WTC11 (cell line): ENCODE results near the gene ZBTB7C. TPM values are rescaled to one million over a fixed set of nuclear protein-coding genes. Genes with fewer than 3 reads are reported as not detected.

Experiments used
- ATAC-seq: fragments of 200-7000 bp; cut with Tn5 transposase; 2 replicates; pipeline ENCODE4 v1.10.0; 2021; ENCODE audit warnings: mild to moderate bottlenecking, moderate library complexity
- CTCF ChIA-PET: fragments of 300-600 bp; sonication (Branson Sonifier 250); formaldehyde crosslinking; loops from one replicate; lab custom pipeline; 2021; ENCODE audit warnings: antibody characterized with exemption; lab: Charles Lee
- POLR2A ChIA-PET: fragments of 350-600 bp; sonication (Branson Sonifier 250); formaldehyde crosslinking; loops from one replicate; lab custom pipeline; 2021; ENCODE audit warnings: antibody characterized with exemption; lab: Charles Lee
- DNase-seq: peaks from one replicate; pipeline ENCODE4 v3.0.0; 2021; ENCODE audit warnings: low spot score
- H3K27ac Mint-ChIP-seq: 2 replicates; pipeline ENCODE4 v1.8.0; 2021; ENCODE audit warnings: mixed read lengths
- H3K27me3 Mint-ChIP-seq: 2 replicates; pipeline ENCODE4 v1.8.0; 2021; ENCODE audit warnings: low read depth, mild to moderate bottlenecking, moderate library complexity, mixed read lengths
- H3K36me3 Mint-ChIP-seq: 2 replicates; pipeline ENCODE4 v1.8.0; 2021; ENCODE audit warnings: mixed read lengths
- H3K4me1 Mint-ChIP-seq: 2 replicates; pipeline ENCODE4 v1.8.0; 2022; ENCODE audit warnings: mixed read lengths
- H3K4me3 Mint-ChIP-seq: 2 replicates; pipeline ENCODE4 v1.8.0; 2021; ENCODE audit warnings: mild to moderate bottlenecking, moderate library complexity, mixed read lengths
- H3K9me3 Mint-ChIP-seq: 2 replicates; pipeline ENCODE4 v1.8.0; 2021; ENCODE audit warnings: mixed read lengths
- AR ChIP-seq: fragments of 250-450 bp; sonication (Bioruptor Pico); IDR thresholded peaks from 2 replicates; pipeline ENCODE4 v1.9.0; 2021; ENCODE audit warnings: mild to moderate bottlenecking
- ATF6 ChIP-seq: sonication (generic); formaldehyde crosslinking; IDR thresholded peaks from 2 replicates; pipeline ENCODE4 v1.8.1; 2023; ENCODE audit warnings: mild to moderate bottlenecking, missing genetic modification reagents
- CREB1 ChIP-seq: sonication (generic); formaldehyde crosslinking; IDR thresholded peaks from 2 replicates; pipeline ENCODE4 v1.8.0; 2023; ENCODE audit warnings: mild to moderate bottlenecking, missing genetic modification reagents
- E2F5 ChIP-seq: sonication (generic); formaldehyde crosslinking; IDR thresholded peaks from 2 replicates; pipeline ENCODE4 v1.8.1; 2022; ENCODE audit warnings: mild to moderate bottlenecking, moderate library complexity, missing genetic modification reagents
- ETV6 ChIP-seq: sonication (generic); formaldehyde crosslinking; IDR thresholded peaks from 2 replicates; pipeline ENCODE4 v1.8.1; 2022; ENCODE audit warnings: mild to moderate bottlenecking, missing genetic modification reagents
- FOXP1 ChIP-seq: sonication (generic); formaldehyde crosslinking; IDR thresholded peaks from 2 replicates; pipeline ENCODE4 v1.8.0; 2022; ENCODE audit warnings: missing genetic modification reagents, mild to moderate bottlenecking, moderate library complexity, borderline replicate concordance
- FOXP4 ChIP-seq: sonication (generic); formaldehyde crosslinking; IDR thresholded peaks from 2 replicates; pipeline ENCODE4 v1.8.0; 2022; ENCODE audit warnings: mild to moderate bottlenecking, missing genetic modification reagents
- HMGA2 ChIP-seq: fragments of 250-450 bp; sonication (Bioruptor Pico); IDR thresholded peaks from 2 replicates; pipeline ENCODE4 v1.4.0; 2021; ENCODE audit warnings: mild to moderate bottlenecking, moderate library complexity
- MXD4 ChIP-seq: fragments of 250-450 bp; sonication (Bioruptor Pico); IDR thresholded peaks from 2 replicates; pipeline ENCODE4 v1.8.0; 2021; ENCODE audit warnings: mild to moderate bottlenecking, moderate library complexity, borderline replicate concordance
- NFYB ChIP-seq: sonication (generic); formaldehyde crosslinking; conservative IDR thresholded peaks from 2 replicates; pipeline ENCODE4 v1.8.0; 2022; ENCODE audit warnings: low read depth, missing genetic modification reagents
- NR1H2 ChIP-seq: sonication (generic); formaldehyde crosslinking; IDR thresholded peaks from 2 replicates; pipeline ENCODE4 v1.9.0; 2021; ENCODE audit warnings: mild to moderate bottlenecking, moderate library complexity, missing genetic modification reagents
- RORB ChIP-seq: fragments of 250-450 bp; sonication (Bioruptor Pico); IDR thresholded peaks from 2 replicates; pipeline ENCODE4 v1.9.0; 2021; ENCODE audit warnings: mild to moderate bottlenecking
- TP53 ChIP-seq: sonication (generic); formaldehyde crosslinking; IDR thresholded peaks from 2 replicates; pipeline ENCODE4 v1.8.1; 2023; ENCODE audit warnings: mild to moderate bottlenecking, missing genetic modification reagents
- ZNF121 ChIP-seq: sonication (generic); formaldehyde crosslinking; IDR thresholded peaks from 2 replicates; pipeline ENCODE4 v1.8.0; 2023; ENCODE audit warnings: missing genetic modification reagents
- ZNF232 ChIP-seq: sonication (generic); formaldehyde crosslinking; IDR thresholded peaks from 2 replicates; pipeline ENCODE4 v1.8.0; 2022; ENCODE audit warnings: mild to moderate bottlenecking, missing genetic modification reagents
- ZNF317 ChIP-seq: sonication (generic); formaldehyde crosslinking; IDR thresholded peaks from 2 replicates; pipeline ENCODE4 v1.8.1; 2023; ENCODE audit warnings: low read depth, mild to moderate bottlenecking, moderate library complexity, missing genetic modification reagents, borderline replicate concordance
- ZNF512 ChIP-seq: sonication (generic); formaldehyde crosslinking; IDR thresholded peaks from 2 replicates; pipeline ENCODE4 v1.8.1; 2022; ENCODE audit warnings: missing genetic modification reagents, borderline replicate concordance
- ZSCAN18 ChIP-seq: fragments of 250-450 bp; sonication (Bioruptor Pico); IDR thresholded peaks from 2 replicates; pipeline ENCODE4 v2.1.2; 2022; ENCODE audit warnings: mild to moderate bottlenecking, moderate library complexity
- total RNA-seq: library from RNA; stranded (reverse); gene quantifications from 3 replicates; pipeline ENCODE4 v1.2.3, GENCODE V29; 2021

ZBTB7C gene
- total RNA-seq, 1 experiment from 2014 or later = 0.48 TPM

- peaks cover 12% of the 10 kb centered on the region for H3K36me3 Mint-ChIP-seq
- peaks cover 5% of the 10 kb centered on the region for H3K27me3 Mint-ChIP-seq
- no peak overlapping the region for H3K27ac Mint-ChIP-seq
- DNase-seq (no peak), ATAC-seq (no peak)
- ChIA-PET CTCF (interaction anchor here (1.0 to 1.3 kb wide), 2 partner anchors 179 to 229 kb away, joined by 3 to 4 read pairs; no protein-coding TSS in a partner anchor), POLR2A (interaction anchor here (0.5 kb wide), 1 partner anchor 229 kb away, joined by 3 read pairs; no protein-coding TSS in a partner anchor)
- no peak overlapping the region for H3K4me3 Mint-ChIP-seq
- no peak for TF ChIP-seq NFYB (CRISPR knock-in tag)
- TF ChIP-seq AR (CRISPR knock-in tag) = no peak
- TF ChIP-seq ZNF512 (CRISPR knock-in tag) = no peak
- no peak for TF ChIP-seq ZSCAN18 (CRISPR knock-in tag)
- TF ChIP-seq ZNF317 = no peak
- no peak for TF ChIP-seq HMGA2 (CRISPR knock-in tag)
- no peak for TF ChIP-seq CREB1 (CRISPR knock-in tag)
- no peak for TF ChIP-seq ETV6 (CRISPR knock-in tag)
- no peak for TF ChIP-seq ATF6 (CRISPR knock-in tag)
- no peak for TF ChIP-seq NR1H2 (CRISPR knock-in tag)
- no peak for TF ChIP-seq ZNF121 (CRISPR knock-in tag)
- TF ChIP-seq E2F5 = no peak
- no peak for TF ChIP-seq FOXP4 (CRISPR knock-in tag)
- no peak for TF ChIP-seq ZNF232
- no peak for TF ChIP-seq RORB (CRISPR knock-in tag)
- TF ChIP-seq FOXP1 (CRISPR knock-in tag) = no peak
- TF ChIP-seq TP53 = no peak
- TF ChIP-seq MXD4 (CRISPR knock-in tag) = no peak
- H3K4me1 Mint-ChIP-seq = peaks cover 10% of the 10 kb centered on the region
- H3K9me3 Mint-ChIP-seq = peaks cover 29% of the 10 kb centered on the region
Observed at GRCh38 chr18:48216639-48217257, 192.4 kb downstream of the ZBTB7C start.
